NCI-H1092 (cell line): ENCODE measurements around the gene GATAD2A.
"Not testable (repeated sequence)": the region's sequence is repeated elsewhere in the genome, so short reads cannot be mapped to it uniquely, and the experiment has no call there.

Source experiments
- DNase-seq: peaks from one replicate; lab custom pipeline; 2025; lab: John Stamatoyannopoulos, UW

GATAD2A gene

GRCh38 chr19:19465436-19466070 is 60.1 kb downstream of the GATAD2A start:
- DNase-seq = no peak

- no peak for DNase-seq
These were observed 60.7 kb downstream of the GATAD2A start for GRCh38 chr19:19466201-19466600.

GRCh38 chr19:19468424-19469050 is 63.1 kb downstream of the GATAD2A start:
- DNase-seq = no peak

- DNase-seq = no peak
These were observed 65.1 kb downstream of the GATAD2A start for GRCh38 chr19:19470579-19470978.

- DNase-seq = no peak
These were observed 66.2 kb downstream of the GATAD2A start for GRCh38 chr19:19471682-19472081.

GRCh38 chr19:19472106-19472505 is 66.6 kb downstream of the GATAD2A start:
- DNase-seq = not testable (repeated sequence)

- DNase-seq = no peak
These were observed 69.7 kb downstream of the GATAD2A start for GRCh38 chr19:19475015-19475765.

GRCh38 chr19:19475849-19476828 is 70.7 kb downstream of the GATAD2A start:
- no peak for DNase-seq

- DNase-seq = no peak
These were observed 72.4 kb downstream of the GATAD2A start for GRCh38 chr19:19477705-19478383.

- no peak for DNase-seq
These were observed 75.2 kb downstream of the GATAD2A start for GRCh38 chr19:19480688-19481087.

GRCh38 chr19:19482809-19483596 is 77.5 kb downstream of the GATAD2A start:
- no peak for DNase-seq

- no peak for DNase-seq
These were observed 79.9 kb downstream of the GATAD2A start for GRCh38 chr19:19485161-19485997.

- no peak for DNase-seq
These were observed 80.5 kb downstream of the GATAD2A start for GRCh38 chr19:19485998-19486290.

GRCh38 chr19:19486343-19487076 is 81.0 kb downstream of the GATAD2A start:
- DNase-seq = no peak

- DNase-seq = no peak
These were observed 81.8 kb downstream of the GATAD2A start for GRCh38 chr19:19487077-19487949.

- no peak for DNase-seq
These were observed 82.7 kb downstream of the GATAD2A start for GRCh38 chr19:19487950-19488874.
